Testis (tissue), 2 donors: ENCODE results near the gene PRKCA.

Experiments
- POLR2A ChIP-seq: fragments of 450-650 bp; IDR thresholded peaks from one replicate; pipeline ENCODE4 v1.6.1; 2017; ENCODE audit warnings: antibody characterized with exemption, mild to moderate bottlenecking, moderate library complexity
- TF ChIP-seq, protein P1 (sequence below), 3 experiments: fragments of 450-650 bp in 2 of 3; fragments of 200-600 bp in 1 of 3; sonication (generic) in 1 of 3; IDR thresholded peaks; one replicate each; pipeline ENCODE4 v1.5.1; 2016 to 2019; ENCODE audit warnings: antibody characterized with exemption in 3 of 3, mild to moderate bottlenecking in 2 of 3, moderate library complexity in 1 of 3

DNA sequence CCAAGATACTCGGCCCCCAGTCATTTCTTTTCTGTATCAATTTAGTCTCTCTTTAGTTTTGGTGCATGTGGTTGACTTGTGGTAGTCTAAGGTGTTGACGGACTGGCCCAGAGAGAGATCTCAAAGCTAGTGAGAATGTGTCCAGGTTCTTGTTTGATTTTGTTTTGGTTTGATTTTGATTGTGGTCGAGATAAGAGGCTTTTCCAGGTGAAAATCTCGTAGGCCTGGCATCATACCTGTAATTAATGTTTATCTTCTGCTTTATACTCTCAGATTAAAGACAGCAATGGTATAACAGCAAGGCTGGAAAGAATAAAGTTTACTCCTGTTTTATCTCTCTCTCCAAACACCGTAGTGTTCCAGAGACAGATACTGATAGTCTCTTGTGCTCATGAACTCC, 360.1 kb downstream of the PRKCA start:
- TF ChIP-seq, protein P1, sequence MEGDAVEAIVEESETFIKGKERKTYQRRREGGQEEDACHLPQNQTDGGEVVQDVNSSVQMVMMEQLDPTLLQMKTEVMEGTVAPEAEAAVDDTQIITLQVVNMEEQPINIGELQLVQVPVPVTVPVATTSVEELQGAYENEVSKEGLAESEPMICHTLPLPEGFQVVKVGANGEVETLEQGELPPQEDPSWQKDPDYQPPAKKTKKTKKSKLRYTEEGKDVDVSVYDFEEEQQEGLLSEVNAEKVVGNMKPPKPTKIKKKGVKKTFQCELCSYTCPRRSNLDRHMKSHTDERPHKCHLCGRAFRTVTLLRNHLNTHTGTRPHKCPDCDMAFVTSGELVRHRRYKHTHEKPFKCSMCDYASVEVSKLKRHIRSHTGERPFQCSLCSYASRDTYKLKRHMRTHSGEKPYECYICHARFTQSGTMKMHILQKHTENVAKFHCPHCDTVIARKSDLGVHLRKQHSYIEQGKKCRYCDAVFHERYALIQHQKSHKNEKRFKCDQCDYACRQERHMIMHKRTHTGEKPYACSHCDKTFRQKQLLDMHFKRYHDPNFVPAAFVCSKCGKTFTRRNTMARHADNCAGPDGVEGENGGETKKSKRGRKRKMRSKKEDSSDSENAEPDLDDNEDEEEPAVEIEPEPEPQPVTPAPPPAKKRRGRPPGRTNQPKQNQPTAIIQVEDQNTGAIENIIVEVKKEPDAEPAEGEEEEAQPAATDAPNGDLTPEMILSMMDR (IDR thresholded peaks at IDR 0.05) = no peak
- TF ChIP-seq POLR2A = no peak
